ENCODE data around the gene COL20A1. TPM values are rescaled to one million over a fixed set of nuclear protein-coding genes. Genes with fewer than 3 reads are reported as not detected.

COL20A1 gene
- total and polyA plus RNA-seq, 2 of the 13 experiments (the other 11 are each of a cell fraction or from before 2014, with no cell fraction given): not detected

GRCh38 chr20:63297796-63298572, 5.0 kb downstream of the COL20A1 start:
- no TSS peak for BruUV-seq (replicated peaks)
- in situ Hi-C loops (cut with HindIII; ENCODE audit: extremely low pct_ligation_motif_present, low pct_unique_long_range_greater_than_20kb) (no loop called here), intact Hi-C loops (cut with micrococcal nuclease; ENCODE audit: unreplicated experiment) (loop anchor here (5.0 kb wide), 1 partner anchor 89 kb away; no protein-coding TSS in a partner anchor)
- FAIRE-seq (no peak), ATAC-seq (no peak), DNase-seq (ENCODE audit: low spot score) (no peak)
- no peaks in the 10 kb centered on the region for H3K79me2 ChIP-seq (ENCODE audit: insufficient read depth, low read length)
- no peak overlapping the region for H3K4me2 ChIP-seq (ENCODE audit: low read depth, low read length)
- H3K9ac ChIP-seq (ENCODE audit: insufficient read depth, low read depth, low read length): no peak overlapping the region
- CTCF ChIA-PET (ENCODE audit: low intra/inter-chr PET ratio, low total read pairs): no interaction called here
- 26% methylated on average over 15 of the region's 16 CpGs for WGBS (ENCODE audit: low lambda C conversion rate)
- no peaks in the 10 kb centered on the region for H3K4me1 ChIP-seq (ENCODE audit: insufficient read depth, low read length)
- H3K9me3 ChIP-seq (ENCODE audit: low read length): no peaks in the 10 kb centered on the region
- H3K4me3 ChIP-seq (replicated peaks in 1 of 3; ENCODE audit: insufficient read depth in 1 of 3, low read depth in 2 of 3, low read length in 3 of 3): no peak overlapping the region
- no peak overlapping the region for H3K27ac ChIP-seq (ENCODE audit: extremely low read length, insufficient read depth, low read length)
- no peaks in the 10 kb centered on the region for H3K36me3 ChIP-seq (replicated peaks in 1 of 2; ENCODE audit: control insufficient read depth in 1 of 2, insufficient read depth in 2 of 2, low read length in 2 of 2)
- TF ChIP-seq, protein P1, sequence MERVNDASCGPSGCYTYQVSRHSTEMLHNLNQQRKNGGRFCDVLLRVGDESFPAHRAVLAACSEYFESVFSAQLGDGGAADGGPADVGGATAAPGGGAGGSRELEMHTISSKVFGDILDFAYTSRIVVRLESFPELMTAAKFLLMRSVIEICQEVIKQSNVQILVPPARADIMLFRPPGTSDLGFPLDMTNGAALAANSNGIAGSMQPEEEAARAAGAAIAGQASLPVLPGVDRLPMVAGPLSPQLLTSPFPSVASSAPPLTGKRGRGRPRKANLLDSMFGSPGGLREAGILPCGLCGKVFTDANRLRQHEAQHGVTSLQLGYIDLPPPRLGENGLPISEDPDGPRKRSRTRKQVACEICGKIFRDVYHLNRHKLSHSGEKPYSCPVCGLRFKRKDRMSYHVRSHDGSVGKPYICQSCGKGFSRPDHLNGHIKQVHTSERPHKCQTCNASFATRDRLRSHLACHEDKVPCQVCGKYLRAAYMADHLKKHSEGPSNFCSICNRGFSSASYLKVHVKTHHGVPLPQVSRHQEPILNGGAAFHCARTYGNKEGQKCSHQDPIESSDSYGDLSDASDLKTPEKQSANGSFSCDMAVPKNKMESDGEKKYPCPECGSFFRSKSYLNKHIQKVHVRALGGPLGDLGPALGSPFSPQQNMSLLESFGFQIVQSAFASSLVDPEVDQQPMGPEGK (CRISPR knock-in tag; IDR thresholded peaks at IDR 0.05): no peak
- TF ChIP-seq ZNF121 (CRISPR knock-in tag; IDR thresholded peaks at IDR 0.05): 0 out of 2 replicates have a peak, but pooled peaks have one; percentile 37
- H4K20me1 ChIP-seq (ENCODE audit: insufficient read depth, low read length): peaks cover 6% of the 10 kb centered on the region; the same call in 1 of the 2 replicates
- POLR2A ChIA-PET: no interaction called here
- no peak overlapping the region for H2AFZ ChIP-seq (ENCODE audit: low read length)
- peaks cover 23 to 68% of the 10 kb centered on the region in 2 experiments; a peak in 4 of 5 replicates for H3K27me3 ChIP-seq (ENCODE audit: control insufficient read depth in 1 of 2, insufficient read depth in 2 of 2, low read length in 2 of 2)

- no peaks in the 10 kb centered on the region for H3K79me2 ChIP-seq (ENCODE audit: insufficient read depth, low read length)
- H3K9me3 ChIP-seq (ENCODE audit: low read length): no peaks in the 10 kb centered on the region
- ChIA-PET CTCF (ENCODE audit: low intra/inter-chr PET ratio, low total read pairs) (no interaction called here), POLR2A (no interaction called here)
- WGBS (ENCODE audit: low lambda C conversion rate): 35% methylated on average over 17 of the region's 17 CpGs
- H3K4me3 ChIP-seq (replicated peaks in 1 of 3; ENCODE audit: insufficient read depth in 1 of 3, low read depth in 2 of 3, low read length in 3 of 3): no peak overlapping the region
- FAIRE-seq (no peak), DNase-seq (ENCODE audit: low spot score) (no peak), ATAC-seq (no peak)
- H3K9ac ChIP-seq (ENCODE audit: insufficient read depth, low read depth, low read length): no peak overlapping the region
- no peaks in the 10 kb centered on the region for H3K36me3 ChIP-seq (replicated peaks in 1 of 2; ENCODE audit: control insufficient read depth in 1 of 2, insufficient read depth in 2 of 2, low read length in 2 of 2)
- H3K4me1 ChIP-seq (ENCODE audit: insufficient read depth, low read length): no peaks in the 10 kb centered on the region
- H2AFZ ChIP-seq (ENCODE audit: low read length): no peak overlapping the region
- peaks cover 22 to 66% of the 10 kb centered on the region in 2 experiments; a peak in 4 of 5 replicates for H3K27me3 ChIP-seq (ENCODE audit: control insufficient read depth in 1 of 2, insufficient read depth in 2 of 2, low read length in 2 of 2)
- H3K4me2 ChIP-seq (ENCODE audit: low read depth, low read length): no peak overlapping the region
- in situ Hi-C loops (cut with HindIII; ENCODE audit: extremely low pct_ligation_motif_present, low pct_unique_long_range_greater_than_20kb) (no loop called here), intact Hi-C loops (cut with micrococcal nuclease; ENCODE audit: unreplicated experiment) (loop anchor here (5.0 kb wide), 1 partner anchor 88 kb away; no protein-coding TSS in a partner anchor)
- TF ChIP-seq ZKSCAN8 (CRISPR knock-in tag; IDR thresholded peaks at IDR 0.05; ENCODE audit: borderline replicate concordance): no peak
- no peak for TF ChIP-seq E2F2 (CRISPR knock-in tag; IDR thresholded peaks at IDR 0.05; ENCODE audit: borderline replicate concordance)
- TF ChIP-seq EZH2 (conservative IDR thresholded peaks at IDR 0.05; ENCODE audit: low read depth, low read length): 0 out of 2 replicates have a peak, but pooled peaks have one; percentile 30
- H4K20me1 ChIP-seq (ENCODE audit: insufficient read depth, low read length): peaks cover 5% of the 10 kb centered on the region; the same call in 1 of the 2 replicates
- BruUV-seq (replicated peaks): no TSS peak
- H3K27ac ChIP-seq (ENCODE audit: extremely low read length, insufficient read depth, low read length): no peak overlapping the region
Observed at GRCh38 chr20:63298731-63299312, 5.8 kb downstream of the COL20A1 start.
